GM23338 (cell line): ENCODE data around the gene PCDHA5. TPM values are rescaled to one million over a fixed set of nuclear protein-coding genes. Genes with fewer than 3 reads are reported as not detected.

Experiments used
- ATAC-seq: fragments of 200-7000 bp; cut with Tn5 transposase; 3 replicates; pipeline ENCODE4 v1.9.1; 2020
- DNase-seq: peaks from one replicate; pipeline ENCODE4 v3.0.0-alpha.2; 2015; ENCODE audit warnings: low spot score
- H2AFZ ChIP-seq: fragments of 200-600 bp; sonication (generic); 2 replicates; pipeline ENCODE4 v1.8.0; 2016; ENCODE audit warnings: antibody characterized with exemption, mild to moderate bottlenecking, moderate library complexity
- H3F3A ChIP-seq: fragments of 200-600 bp; sonication (generic); replicated peaks from 2 replicates; pipeline ENCODE4 v1.8.0; 2017; ENCODE audit warnings: antibody characterized with exemption, mixed run types, low read depth
- H3K27ac ChIP-seq: fragments of 200-600 bp; sonication (generic); 2 replicates; pipeline ENCODE4 v1.6.1; 2016; ENCODE audit warnings: low read depth
- H3K27me3 ChIP-seq: fragments of 200-600 bp; sonication (generic); 2 replicates; pipeline ENCODE4 v1.8.0; 2016; ENCODE audit warnings: mild to moderate bottlenecking, mixed run types, moderate library complexity; ENCODE audit not compliant: insufficient read depth
- H3K36me3 ChIP-seq: fragments of 200-600 bp; sonication (generic); 2 replicates; pipeline ENCODE4 v1.8.0; 2016; ENCODE audit warnings: mild to moderate bottlenecking; ENCODE audit not compliant: insufficient read depth
- H3K4me1 ChIP-seq: fragments of 200-600 bp; sonication (generic); 2 replicates; pipeline ENCODE4 v1.8.0; 2016; ENCODE audit warnings: mild to moderate bottlenecking, moderate library complexity; ENCODE audit not compliant: insufficient read depth
- H3K4me2 ChIP-seq: fragments of 200-600 bp; sonication (generic); 2 replicates; pipeline ENCODE4 v1.7.1; 2017; ENCODE audit warnings: mixed run types
- H3K4me3 ChIP-seq: fragments of 200-600 bp; sonication (generic); 2 replicates; pipeline ENCODE4 v1.6.1; 2016; ENCODE audit warnings: mixed run types
- H3K79me2 ChIP-seq: fragments of 200-600 bp; sonication (generic); replicated peaks from 2 replicates; pipeline ENCODE4 v1.8.0; 2017; ENCODE audit warnings: mild to moderate bottlenecking; ENCODE audit not compliant: insufficient read depth
- H3K9me2 ChIP-seq: fragments of 200-600 bp; sonication (generic); 2 replicates; pipeline ENCODE4 v1.8.0; 2017; ENCODE audit not compliant: insufficient read depth
- H4K20me1 ChIP-seq: fragments of 200-600 bp; sonication (generic); replicated peaks from 2 replicates; pipeline ENCODE4 v1.8.0; 2017; ENCODE audit warnings: mild to moderate bottlenecking; ENCODE audit not compliant: insufficient read depth
- H3K27ac Mint-ChIP-seq: 2 replicates; pipeline ENCODE4 v1.8.0; 2020; ENCODE audit warnings: inconsistent platforms, mild to moderate bottlenecking, moderate library complexity, mixed read lengths
- H3K27me3 Mint-ChIP-seq: 3 replicates; pipeline ENCODE4 v1.8.0; 2022; ENCODE audit warnings: low read depth, mild to moderate bottlenecking, moderate library complexity, mixed read lengths, inconsistent platforms; ENCODE audit not compliant: insufficient read depth, poor library complexity
- H3K36me3 Mint-ChIP-seq: 3 replicates; pipeline ENCODE4 v1.8.0; 2021; ENCODE audit warnings: low read depth, mild to moderate bottlenecking, inconsistent platforms, moderate library complexity, mixed read lengths
- H3K4me1 Mint-ChIP-seq: 3 replicates; pipeline ENCODE4 v1.8.0; 2020; ENCODE audit warnings: mild to moderate bottlenecking, inconsistent platforms, mixed read lengths
- H3K4me3 Mint-ChIP-seq: 3 replicates; pipeline ENCODE4 v1.8.0; 2021; ENCODE audit warnings: moderate library complexity, mild to moderate bottlenecking, inconsistent platforms, mixed read lengths
- H3K9me3 Mint-ChIP-seq: 3 replicates; pipeline ENCODE4 v1.8.0; 2020; ENCODE audit warnings: moderate library complexity, mild to moderate bottlenecking, inconsistent platforms, mixed read lengths
- EZH2 ChIP-seq: fragments of 200-600 bp; sonication (generic); IDR thresholded peaks from one replicate; pipeline ENCODE4 v1.8.0; 2017; ENCODE audit warnings: antibody characterized with exemption, mild to moderate bottlenecking, low read depth; ENCODE audit not compliant: unreplicated experiment
- EZH2phosphoT487 ChIP-seq: fragments of 200-600 bp; sonication (generic); IDR thresholded peaks from one replicate; pipeline ENCODE4 v1.8.1; 2018; ENCODE audit warnings: antibody characterized with exemption; ENCODE audit not compliant: unreplicated experiment
- JUNB ChIP-seq: IDR thresholded peaks from one replicate; pipeline ENCODE4 v1.6.1; 2016; ENCODE audit warnings: antibody characterized with exemption; ENCODE audit not compliant: unreplicated experiment
- NANOG ChIP-seq: IDR thresholded peaks from 2 replicates; pipeline ENCODE4 v1.6.1; 2016; ENCODE audit warnings: antibody characterized with exemption, borderline replicate concordance
- POLR2AphosphoS5 ChIP-seq: IDR thresholded peaks from 2 replicates; pipeline ENCODE4 v1.6.1; 2016; ENCODE audit warnings: antibody characterized with exemption, low read depth
- REST ChIP-seq: IDR thresholded peaks from one replicate; pipeline ENCODE4 v1.6.1; 2018; ENCODE audit warnings: antibody characterized with exemption; ENCODE audit not compliant: unreplicated experiment
- STAT1 ChIP-seq: IDR thresholded peaks from one replicate; pipeline ENCODE4 v1.6.1; 2016; ENCODE audit warnings: antibody characterized with exemption; ENCODE audit not compliant: unreplicated experiment
- ZNF114 ChIP-seq: fragments of 250-450 bp; sonication (Bioruptor Pico); IDR thresholded peaks from 2 replicates; pipeline ENCODE4 v1.5.0; 2020; ENCODE audit warnings: mild to moderate bottlenecking, moderate library complexity
- ZNF331 ChIP-seq: fragments of 250-450 bp; sonication (Bioruptor Pico); IDR thresholded peaks from 2 replicates; pipeline ENCODE4 v1.5.0; 2020; ENCODE audit warnings: low read depth, mild to moderate bottlenecking, moderate library complexity
- ZNF462 ChIP-seq: fragments of 250-450 bp; sonication (Bioruptor Pico); IDR thresholded peaks from 2 replicates; pipeline ENCODE4 v1.5.0; 2020; ENCODE audit warnings: mild to moderate bottlenecking, moderate library complexity
- polyA plus RNA-seq: library from polyadenylated mRNA; unstranded; fragments of >200 nt; fragmentation: Nextera tagmentation; extraction: Ambion mirVana; gene quantifications from 2 replicates; pipeline ENCODE4 v1.2.1, GENCODE V29; 2016
- total RNA-seq: library from RNA; depleted of rRNA; stranded (reverse); fragments of >200 nt; shearing (Covaris generic); gene quantifications from 2 replicates; pipeline ENCODE4 v1.2.3, GENCODE V29; 2014

Gene PCDHA5
- total and polyA plus RNA-seq, 2 experiments from 2014 or later = 0.86 to 3.1 TPM

GRCh38 chr5:140862441-140863295 lies 41.3 kb downstream of the PCDHA5 start (continued):
- no peak for TF ChIP-seq JUNB
- no peak for TF ChIP-seq ZNF462 (CRISPR knock-in tag)
- no peak for TF ChIP-seq ZNF114 (CRISPR knock-in tag)
- no peak for TF ChIP-seq POLR2AphosphoS5
- no peak for TF ChIP-seq EZH2

GRCh38 chr5:140868721-140869554 lies 47.5 kb downstream of the PCDHA5 start, which contains the start of gene PCDHA11:
Gene PCDHA11 (plus strand): TSS chr5:140868957. CDS start chr5:140869104, 147 bp downstream.
- ATAC-seq = peak; percentile 94
- TF ChIP-seq EZH2phosphoT487 = no peak
- TF ChIP-seq STAT1 = no peak
- no peak for TF ChIP-seq ZNF331 (CRISPR knock-in tag)
- peak; percentile 34; the same call in 1 of the 2 replicates for TF ChIP-seq NANOG
- no peak for TF ChIP-seq JUNB
- peak; percentile 27 for TF ChIP-seq REST
- peak; percentile 44; the same call in 1 of the 2 replicates for TF ChIP-seq POLR2AphosphoS5

More at GRCh38 chr5:140868721-140869554, 47.5 kb downstream of the PCDHA5 start, which contains the start of gene PCDHA11:
- H3K4me3 Mint-ChIP-seq = peak within 1 kb of the TSS; percentile 86
- H3K4me1 ChIP-seq = 0 out of 2 replicates have a peak, but pooled peaks cover 9% of the 10 kb centered on the region
- H3K27me3 ChIP-seq = no peaks in the 10 kb centered on the region
- H3K9me3 Mint-ChIP-seq = peaks cover 22% of the 10 kb centered on the region; the same call in 2 of the 3 replicates
- peak within 1 kb of the TSS; percentile 59 for H3K4me3 ChIP-seq
- peak within 1 kb of the TSS; percentile 86 for H3K27ac Mint-ChIP-seq
- H3K27me3 Mint-ChIP-seq = no peaks in the 10 kb centered on the region
- peak within 1 kb of the TSS; percentile 72 for H3K4me2 ChIP-seq
- H3K36me3 ChIP-seq = no peaks in the 10 kb centered on the region; the same call in 1 of the 2 replicates
- peaks cover 27% of the 10 kb centered on the region for H3K79me2 ChIP-seq
- H2AFZ ChIP-seq = no peak within 1 kb of the TSS
- no peaks in the 10 kb centered on the region for H3K9me2 ChIP-seq
- H3K36me3 Mint-ChIP-seq = peaks cover 38% of the 10 kb centered on the region
- H3K27ac ChIP-seq = peak within 1 kb of the TSS; percentile 48; the same call in 1 of the 2 replicates
- no peaks in the 10 kb centered on the region for H3F3A ChIP-seq
- peak; percentile 87 for DNase-seq
- H4K20me1 ChIP-seq = no peaks in the 10 kb centered on the region; the same call in 1 of the 2 replicates
- peaks cover 11% of the 10 kb centered on the region for H3K4me1 Mint-ChIP-seq
